Trophoblast cell (in vitro differentiated cells and primary cell): ENCODE data around the gene PPP2R2D.

Source experiments
- DNase-seq, 2 donors: peaks; one replicate each; pipeline ENCODE4 v3.0.0-alpha.2; 2016
- H2AFZ ChIP-seq: 2 replicates; pipeline ENCODE4 v1.6.1; 2013; ENCODE audit warnings: low read length, moderate library complexity, mild to moderate bottlenecking; ENCODE audit not compliant: insufficient read depth, poor library complexity
- H2AK5ac ChIP-seq: 2 replicates; pipeline ENCODE4 v1.6.1; 2013; ENCODE audit warnings: mild to moderate bottlenecking, low read length
- H2BK120ac ChIP-seq: 2 replicates; pipeline ENCODE4 v1.6.1; 2013; ENCODE audit warnings: low read length, mild to moderate bottlenecking, moderate library complexity; ENCODE audit not compliant: insufficient read depth, poor library complexity
- H2BK12ac ChIP-seq: 2 replicates; pipeline ENCODE4 v1.6.1; 2013; ENCODE audit warnings: mild to moderate bottlenecking, low read length, moderate library complexity
- H2BK5ac ChIP-seq: 2 replicates; pipeline ENCODE4 v1.6.1; 2013; ENCODE audit warnings: low read length, low read depth, moderate library complexity, mild to moderate bottlenecking; ENCODE audit not compliant: poor library complexity
- H3K14ac ChIP-seq: 2 replicates; pipeline ENCODE4 v1.6.1; 2013; ENCODE audit warnings: mild to moderate bottlenecking, low read length
- H3K18ac ChIP-seq: 2 replicates; pipeline ENCODE4 v1.6.1; 2013; ENCODE audit warnings: mild to moderate bottlenecking, low read length
- H3K23ac ChIP-seq: 2 replicates; pipeline ENCODE4 v1.6.1; 2013; ENCODE audit warnings: low read length
- H3K27ac ChIP-seq: 2 replicates; pipeline ENCODE4 v1.5.1; 2013; ENCODE audit warnings: low read depth, mild to moderate bottlenecking, inconsistent platforms, low read length, moderate library complexity
- H3K27me3 ChIP-seq: 2 replicates; pipeline ENCODE4 v1.6.1; 2013; ENCODE audit warnings: inconsistent platforms, mild to moderate bottlenecking, low read length, moderate library complexity; ENCODE audit not compliant: insufficient read depth
- H3K36me3 ChIP-seq, 2 experiments: 1 replicate in 1 of 2; 2 replicates in 1 of 2; pipeline ENCODE4 v1.6.1; 2013; ENCODE audit warnings: low read length in 2 of 2, mild to moderate bottlenecking in 2 of 2, moderate library complexity in 1 of 2; ENCODE audit not compliant: insufficient read depth in 2 of 2, control insufficient read depth in 1 of 2
- H3K4ac ChIP-seq: 2 replicates; pipeline ENCODE4 v1.6.1; 2013; ENCODE audit warnings: low read depth, mild to moderate bottlenecking, low read length, moderate library complexity
- H3K4me1 ChIP-seq, 2 experiments: 1 replicate in 1 of 2; 2 replicates in 1 of 2; pipeline ENCODE4 v1.6.1; 2013; ENCODE audit warnings: low read length in 2 of 2, mild to moderate bottlenecking in 2 of 2, moderate library complexity in 1 of 2; ENCODE audit not compliant: insufficient read depth in 2 of 2, control insufficient read depth in 1 of 2
- H3K4me2 ChIP-seq: 2 replicates; pipeline ENCODE4 v1.6.1; 2013; ENCODE audit warnings: inconsistent platforms, mild to moderate bottlenecking, low read length, moderate library complexity
- H3K4me3 ChIP-seq: 2 replicates; pipeline ENCODE4 v1.5.1; 2013; ENCODE audit warnings: mild to moderate bottlenecking, low read depth, low read length, inconsistent platforms
- H3K79me1 ChIP-seq: one replicate; pipeline ENCODE4 v1.6.1; 2013; ENCODE audit warnings: low read length
- H3K79me2 ChIP-seq: 2 replicates; pipeline ENCODE4 v1.6.1; 2013; ENCODE audit warnings: low read length, mild to moderate bottlenecking; ENCODE audit not compliant: control insufficient read depth, insufficient read depth, poor library complexity
- H3K9ac ChIP-seq: 2 replicates; pipeline ENCODE4 v1.6.1; 2013; ENCODE audit warnings: mild to moderate bottlenecking, low read length
- H3K9me3 ChIP-seq: 2 replicates; pipeline ENCODE4 v1.6.1; 2013; ENCODE audit warnings: low read depth, mild to moderate bottlenecking, control low read depth, inconsistent platforms, low read length; ENCODE audit not compliant: insufficient read depth
- H4K12ac ChIP-seq: 2 replicates; pipeline ENCODE4 v1.6.1; 2013; ENCODE audit warnings: low read depth, mild to moderate bottlenecking, low read length, moderate library complexity
- H4K8ac ChIP-seq: 2 replicates; pipeline ENCODE4 v1.6.1; 2013; ENCODE audit warnings: low read depth, mild to moderate bottlenecking, low read length, moderate library complexity
- H4K91ac ChIP-seq: one replicate; pipeline ENCODE4 v1.6.1; 2013; ENCODE audit warnings: low read depth, mild to moderate bottlenecking, low read length, moderate library complexity
- WGBS: extraction: QIAGEN DNeasy Blood & Tissue Kit; methylation state at CpG from one replicate; pipeline ENCODE4 v1.1.7; 2013; ENCODE audit warnings: missing lambda C conversion rate; ENCODE audit not compliant: insufficient read length, insufficient coverage; ENCODE audit errors: extremely low coverage; 5-methylcytosine and 5-hydroxymethylcytosine counted together

PPP2R2D gene

GRCh38 chr10:131963811-131964210 lies 63.0 kb downstream of the PPP2R2D start:
- Histone ChIP-seq H3K23ac (no peak overlapping the region), H3K18ac (no peak overlapping the region), H3K4me1 (no peaks in the 10 kb centered on the region), H2BK5ac (no peak overlapping the region), H3K4me3 (no peak overlapping the region), H2BK12ac (no peak overlapping the region), H2AFZ (no peak overlapping the region), H3K27me3 (no peaks in the 10 kb centered on the region), H4K12ac (no peak overlapping the region), H3K9me3 (peaks cover 4% of the 10 kb centered on the region), H3K36me3 (peaks cover 31 to 38% of the 10 kb centered on the region in 2 experiments), H3K4ac (no peak overlapping the region), H3K4me2 (no peak overlapping the region), H2AK5ac (no peak overlapping the region), H3K9ac (no peak overlapping the region), H4K91ac (no peak overlapping the region), H3K14ac (no peak overlapping the region), H2BK120ac (no peak overlapping the region), H3K27ac (no peak overlapping the region), H4K8ac (no peak overlapping the region), H3K79me1 (no peaks in the 10 kb centered on the region), H3K79me2 (no peaks in the 10 kb centered on the region)
- WGBS = no CpG with 5 or more reads among the region's 9 CpGs
- DNase-seq = no peak

- DNase-seq = no peak
- Histone ChIP-seq H3K36me3 (peaks cover 33 to 40% of the 10 kb centered on the region in 2 experiments), H3K4me2 (no peak overlapping the region), H3K79me1 (no peaks in the 10 kb centered on the region), H2AFZ (no peak overlapping the region), H3K14ac (no peak overlapping the region), H3K27ac (no peak overlapping the region), H3K27me3 (no peaks in the 10 kb centered on the region), H3K9me3 (peaks cover 4% of the 10 kb centered on the region), H2BK5ac (no peak overlapping the region), H2AK5ac (no peak overlapping the region), H2BK12ac (no peak overlapping the region), H4K12ac (no peak overlapping the region), H3K9ac (no peak overlapping the region), H4K91ac (no peak overlapping the region), H4K8ac (no peak overlapping the region), H3K4me3 (no peak overlapping the region), H3K79me2 (no peaks in the 10 kb centered on the region), H3K18ac (no peak overlapping the region), H3K4me1 (peaks cover under 1% of the 10 kb centered on the region in 2 experiments), H3K23ac (no peak overlapping the region), H3K4ac (no peak overlapping the region), H2BK120ac (no peak overlapping the region)
- WGBS = no CpG with 5 or more reads among the region's 9 CpGs
Observed at GRCh38 chr10:131964298-131964697, 63.5 kb downstream of the PPP2R2D start.

GRCh38 chr10:131968949-131969348 lies 68.1 kb downstream of the PPP2R2D start:
- Histone ChIP-seq H3K27me3 (no peaks in the 10 kb centered on the region), H3K4me2 (no peak overlapping the region)
- no peak for DNase-seq

GRCh38 chr10:131970946-131971345 lies 70.1 kb downstream of the PPP2R2D start:
- Histone ChIP-seq H3K4me2 (no peak overlapping the region), H3K36me3 (peaks cover 41 to 47% of the 10 kb centered on the region in 2 experiments), H2AFZ (no peak overlapping the region), H2BK5ac (no peak overlapping the region), H3K4me3 (no peak overlapping the region), H3K27me3 (no peaks in the 10 kb centered on the region), H3K9me3 (no peaks in the 10 kb centered on the region), H2AK5ac (no peak overlapping the region), H3K18ac (no peak overlapping the region), H3K14ac (no peak overlapping the region), H4K91ac (no peak overlapping the region), H4K8ac (no peak overlapping the region), H3K27ac (no peak overlapping the region), H2BK120ac (no peak overlapping the region), H3K4ac (no peak overlapping the region), H3K79me2 (no peaks in the 10 kb centered on the region), H3K4me1 (peaks cover 5 to 6% of the 10 kb centered on the region in 2 experiments), H3K23ac (no peak overlapping the region), H3K9ac (no peak overlapping the region), H2BK12ac (no peak overlapping the region), H4K12ac (no peak overlapping the region), H3K79me1 (no peaks in the 10 kb centered on the region)
- no CpG with 5 or more reads among the region's 18 CpGs for WGBS
- no peak for DNase-seq

More at GRCh38 chr10:131968949-131969348, 68.1 kb downstream of the PPP2R2D start:
- Histone ChIP-seq H3K23ac (no peak overlapping the region), H2AK5ac (no peak overlapping the region), H3K4me3 (no peak overlapping the region), H3K4ac (no peak overlapping the region), H3K14ac (no peak overlapping the region), H3K18ac (no peak overlapping the region), H4K12ac (no peak overlapping the region), H3K4me1 (peaks cover 5 to 6% of the 10 kb centered on the region in 2 experiments), H4K91ac (no peak overlapping the region), H2BK12ac (no peak overlapping the region), H4K8ac (no peak overlapping the region), H3K9me3 (no peaks in the 10 kb centered on the region), H2BK5ac (no peak overlapping the region), H3K27ac (no peak overlapping the region), H3K79me1 (no peaks in the 10 kb centered on the region), H3K79me2 (no peaks in the 10 kb centered on the region), H3K36me3 (peaks cover 48 to 49% of the 10 kb centered on the region in 2 experiments), H3K9ac (no peak overlapping the region), H2AFZ (no peak overlapping the region), H2BK120ac (no peak overlapping the region)
- no CpG with 5 or more reads among the region's 13 CpGs for WGBS
